ENCODE results near the gene BAHCC1. TPM values are rescaled to one million over a fixed set of nuclear protein-coding genes. Genes with fewer than 3 reads are reported as not detected.

The BAHCC1 gene
- total RNA-seq, 1 experiment from 2014 or later: 33.7 TPM

- TF ChIP-seq CTCF (conservative IDR thresholded peaks at IDR 0.05): no peak
- no peak for TF ChIP-seq EZH2 (IDR thresholded peaks at IDR 0.05; ENCODE audit: low read depth)
- Histone ChIP-seq H3K4me2 (peak overlapping the region; percentile 75), H3K4me3 (peak overlapping the region; percentile 66; the same call in 1 of the 2 replicates), H3K4me1 (replicated peaks; ENCODE audit: insufficient read depth) (no peaks in the 10 kb centered on the region), H3F3A (ENCODE audit: insufficient read depth, low read depth) (no peaks in the 10 kb centered on the region), H3K79me2 (ENCODE audit: low read depth) (no peaks in the 10 kb centered on the region), H3K27me3 (ENCODE audit: insufficient read depth, low read depth) (no peaks in the 10 kb centered on the region), H3K27ac (no peak overlapping the region), H3K36me3 (ENCODE audit: low read depth) (no peaks in the 10 kb centered on the region), H3K9me3 (ENCODE audit: insufficient read depth, low read depth) (no peaks in the 10 kb centered on the region), H3K9me2 (ENCODE audit: insufficient read depth) (no peaks in the 10 kb centered on the region), H2AFZ (no peak overlapping the region), H4K20me1 (ENCODE audit: insufficient read depth) (no peaks in the 10 kb centered on the region)
- no TSS peak for BruUV-seq (replicated peaks)
- POLR2A ChIA-PET (ENCODE audit: unreplicated experiment): no interaction called here
- DNase-seq: no peak
- CTCF ChIA-PET: no interaction called here
- intact Hi-C loops (cut with micrococcal nuclease; ENCODE audit: unreplicated experiment): loop anchor here (2.0 kb wide), 1 partner anchor 77 kb away; no protein-coding TSS in a partner anchor
Observed at GRCh38 chr17:81386141-81386645, 9.1 kb upstream of the BAHCC1 start.

GRCh38 chr17:81386646-81387099 lies 8.6 kb upstream of the BAHCC1 start:
- Histone ChIP-seq H3K9me3 (ENCODE audit: insufficient read depth, low read depth) (no peaks in the 10 kb centered on the region), H2AFZ (peak overlapping the region; percentile 82; the same call in 1 of the 2 replicates), H3K36me3 (ENCODE audit: low read depth) (no peaks in the 10 kb centered on the region), H3K4me2 (peak overlapping the region; percentile 75), H4K20me1 (ENCODE audit: insufficient read depth) (no peaks in the 10 kb centered on the region), H3K4me1 (replicated peaks; ENCODE audit: insufficient read depth) (no peaks in the 10 kb centered on the region), H3K79me2 (ENCODE audit: low read depth) (no peaks in the 10 kb centered on the region), H3K4me3 (peak overlapping the region; percentile 66), H3K27me3 (ENCODE audit: insufficient read depth, low read depth) (no peaks in the 10 kb centered on the region), H3K9me2 (ENCODE audit: insufficient read depth) (no peaks in the 10 kb centered on the region), H3F3A (ENCODE audit: insufficient read depth, low read depth) (no peaks in the 10 kb centered on the region; the same call in 1 of the 2 replicates), H3K27ac (no peak overlapping the region)
- no peak for TF ChIP-seq CTCF (conservative IDR thresholded peaks at IDR 0.05)
- no peak for TF ChIP-seq EZH2 (IDR thresholded peaks at IDR 0.05; ENCODE audit: low read depth)
- no peak for DNase-seq
- CTCF ChIA-PET: no interaction called here
- no TSS peak for BruUV-seq (replicated peaks)
- intact Hi-C loops (cut with micrococcal nuclease; ENCODE audit: unreplicated experiment): loop anchor here (2.0 kb wide), 1 partner anchor 78 kb away; no protein-coding TSS in a partner anchor
- POLR2A ChIA-PET (ENCODE audit: unreplicated experiment): no interaction called here

GRCh38 chr17:81387100-81388090 lies 7.9 kb upstream of the BAHCC1 start:
- intact Hi-C loops (cut with micrococcal nuclease; ENCODE audit: unreplicated experiment): loop anchor here (2.0 kb wide), 1 partner anchor 79 kb away; no protein-coding TSS in a partner anchor
- H2AFZ ChIP-seq: peak overlapping the region; percentile 82
- H3K27me3 ChIP-seq (ENCODE audit: insufficient read depth, low read depth): no peaks in the 10 kb centered on the region
- H3K4me1 ChIP-seq (replicated peaks; ENCODE audit: insufficient read depth): peaks cover 3% of the 10 kb centered on the region; the same call in 1 of the 2 replicates
- peak in 1 of 2 experiments; percentile 55 for DNase-seq
- H3K27ac ChIP-seq: no peak overlapping the region
- ChIA-PET CTCF (no interaction called here), POLR2A (ENCODE audit: unreplicated experiment) (no interaction called here)
- H3K9me2 ChIP-seq (ENCODE audit: insufficient read depth): no peaks in the 10 kb centered on the region
- peaks cover 7% of the 10 kb centered on the region; the same call in 1 of the 2 replicates for H3F3A ChIP-seq (ENCODE audit: insufficient read depth, low read depth)
- peak overlapping the region; percentile 66 for H3K4me3 ChIP-seq
- peaks cover 2% of the 10 kb centered on the region for H3K79me2 ChIP-seq (ENCODE audit: low read depth)
- peak overlapping the region; percentile 75 for H3K4me2 ChIP-seq
- BruUV-seq (replicated peaks): TSS peak; percentile 52
- no peak for TF ChIP-seq CTCF (conservative IDR thresholded peaks at IDR 0.05)
- TF ChIP-seq EZH2 (IDR thresholded peaks at IDR 0.05; ENCODE audit: low read depth): no peak
- no peaks in the 10 kb centered on the region for H3K36me3 ChIP-seq (ENCODE audit: low read depth)
- H3K9me3 ChIP-seq (ENCODE audit: insufficient read depth, low read depth): no peaks in the 10 kb centered on the region
- no peaks in the 10 kb centered on the region for H4K20me1 ChIP-seq (ENCODE audit: insufficient read depth)
